HepG2 (cell line): ENCODE measurements around the gene KAZALD1. TPM values are rescaled to one million over a fixed set of nuclear protein-coding genes. Genes with fewer than 3 reads are reported as not detected.

Source experiments
- ATAC-seq: fragments of 200-7000 bp; cut with Tn5 transposase; 3 replicates; pipeline ENCODE4 v1.9.1; 2020; ENCODE audit warnings: mild to moderate bottlenecking, moderate library complexity
- BruUV-seq: library from RNA; stranded (reverse); fragments of 400-500 nt; replicated peaks from 2 replicates; lab custom pipeline; 2021; lab: Mats Ljungman, UMichigan
- CTCF ChIA-PET: fragments of 300-600 bp; formaldehyde crosslinking; extraction: SDS; loops from one replicate; lab custom pipeline; 2021; ENCODE audit warnings: low total read pairs, inconsistent platforms, low intra/inter-chr PET ratio; lab: Yijun Ruan, JAX
- POLR2A ChIA-PET: fragments of 350-600 bp; sonication (Branson Sonifier 250); formaldehyde crosslinking; loops from one replicate; lab custom pipeline; 2020; ENCODE audit warnings: antibody characterized with exemption, inconsistent platforms; lab: Yijun Ruan, JAX
- DNase-seq: peaks from one replicate; pipeline ENCODE4 v3.0.0-alpha.2; 2015; ENCODE audit warnings: low spot score
- FAIRE-seq: peaks from 3 replicates; lab custom pipeline; 2011; peaks lifted over from hg19 to GRCh38; lab: Jason Lieb, UNC
- H2AFZ ChIP-seq: one replicate; pipeline ENCODE4 v1.6.1; 2011; ENCODE audit warnings: low read length, inconsistent platforms
- H3K27ac ChIP-seq: fragments of 300-600 bp; 3 replicates; pipeline ENCODE4 v1.8.0; 2011; ENCODE audit warnings: mixed run types, mild to moderate bottlenecking, mixed read lengths, low read length, inconsistent platforms; ENCODE audit not compliant: insufficient read depth; ENCODE audit errors: extremely low read length
- H3K27me3 ChIP-seq, 2 experiments: fragments of 200-600 bp in 1 of 2; 2 replicates in 1 of 2; 3 replicates in 1 of 2; pipeline versions ENCODE4 v1.6.0 to v1.8.0; 2011; ENCODE audit warnings: low read length in 2 of 2, mild to moderate bottlenecking in 2 of 2, moderate library complexity in 2 of 2, inconsistent platforms in 1 of 2; ENCODE audit not compliant: insufficient read depth in 2 of 2, control insufficient read depth in 1 of 2
- H3K36me3 ChIP-seq, 2 experiments: fragments of 200-600 bp in 1 of 2; replicated peaks in 1 of 2; 2 replicates in 1 of 2; 3 replicates in 1 of 2; pipeline versions ENCODE4 v1.5.1 to v1.8.0; 2011; ENCODE audit warnings: low read length in 2 of 2, inconsistent platforms in 1 of 2; ENCODE audit not compliant: insufficient read depth in 2 of 2, control insufficient read depth in 1 of 2
- H3K4me1 ChIP-seq: 2 replicates; pipeline ENCODE4 v1.5.1; 2012; ENCODE audit warnings: low read length, inconsistent platforms; ENCODE audit not compliant: insufficient read depth
- H3K4me2 ChIP-seq: 2 replicates; pipeline ENCODE4 v1.6.0; 2011; ENCODE audit warnings: low read depth, low read length, inconsistent platforms
- H3K4me3 ChIP-seq, 3 experiments: fragments of 200-600 bp in 1 of 3; sonication (generic), shearing (Covaris generic) in 1 of 3; replicated peaks in 1 of 3; 2 replicates each; pipeline ENCODE4 v1.5.1; 2011 to 2016; ENCODE audit warnings: low read length in 3 of 3, inconsistent platforms in 2 of 3, low read depth in 2 of 3, mild to moderate bottlenecking in 2 of 3, control low read depth in 1 of 3, mixed read lengths in 1 of 3; ENCODE audit not compliant: insufficient read depth in 1 of 3
- H3K79me2 ChIP-seq: one replicate; pipeline ENCODE4 v1.6.1; 2011; ENCODE audit warnings: low read length, inconsistent platforms; ENCODE audit not compliant: insufficient read depth
- H3K9ac ChIP-seq: 2 replicates; pipeline ENCODE4 v1.6.0; 2011; ENCODE audit warnings: mild to moderate bottlenecking, low read depth, low read length, inconsistent platforms; ENCODE audit not compliant: insufficient read depth
- H3K9me3 ChIP-seq: 2 replicates; pipeline ENCODE4 v1.5.1; 2012; ENCODE audit warnings: mild to moderate bottlenecking, low read length
- H4K20me1 ChIP-seq: 2 replicates; pipeline ENCODE4 v1.6.0; 2011; ENCODE audit warnings: inconsistent platforms, mild to moderate bottlenecking, low read length, moderate library complexity; ENCODE audit not compliant: insufficient read depth
- ATF7-NPFF ChIP-seq: sonication (generic); formaldehyde crosslinking; IDR thresholded peaks from 2 replicates; pipeline ENCODE4 v1.8.1; 2023; ENCODE audit warnings: mild to moderate bottlenecking, low read depth, missing genetic modification reagents, moderate library complexity
- CC2D1A ChIP-seq: sonication (generic); formaldehyde crosslinking; IDR thresholded peaks from 2 replicates; pipeline ENCODE4 v1.8.1; 2023; ENCODE audit warnings: mild to moderate bottlenecking, missing genetic modification reagents
- HNF4G ChIP-seq, 2 experiments: sonication (generic) in 1 of 2; formaldehyde crosslinking in 1 of 2; IDR thresholded peaks; 2 replicates each; pipeline versions ENCODE4 v1.4.0 to v1.6.1; 2011 to 2020; ENCODE audit warnings: borderline replicate concordance in 2 of 2, low read depth in 2 of 2, mild to moderate bottlenecking in 2 of 2, low read length in 1 of 2, missing genetic modification reagents in 1 of 2, moderate library complexity in 1 of 2
- HNRNPUL1 ChIP-seq: fragments of 200-400 bp; formaldehyde crosslinking; IDR thresholded peaks from 2 replicates; pipeline ENCODE4 v1.6.1; 2017; ENCODE audit warnings: low read depth, mild to moderate bottlenecking, low read length, moderate library complexity
- ISL2 ChIP-seq: sonication (generic); formaldehyde crosslinking; IDR thresholded peaks from 2 replicates; pipeline ENCODE4 v1.5.0; 2020; ENCODE audit warnings: missing genetic modification reagents
- STAG1 ChIP-seq: sonication (generic); formaldehyde crosslinking; IDR thresholded peaks from 2 replicates; pipeline ENCODE4 v1.4.0; 2020; ENCODE audit warnings: missing genetic modification reagents
- ZNF235 ChIP-seq: sonication (generic); formaldehyde crosslinking; IDR thresholded peaks from 2 replicates; pipeline ENCODE4 v1.8.1; 2023; ENCODE audit warnings: mild to moderate bottlenecking, missing genetic modification reagents, borderline replicate concordance
- WGBS: methylation state at CpG from one replicate; pipeline ENCODE4 v1.1.6; 2017; ENCODE audit warnings: low lambda C conversion rate; 5-methylcytosine and 5-hydroxymethylcytosine counted together
- in situ Hi-C: cut with HindIII; loops from 2 replicates; pipeline ENCODE4 v1.10.0; 2017; ENCODE audit warnings: low pct_unique_long_range_greater_than_20kb; ENCODE audit not compliant: extremely low pct_ligation_motif_present
- intact Hi-C: fragments of 100-400 bp; cut with micrococcal nuclease; formaldehyde crosslinking; loops from one replicate; pipeline ENCODE4 v1.10.0; 2022; ENCODE audit not compliant: unreplicated experiment
- polyA plus RNA-seq, 8 experiments: library from polyadenylated mRNA; depleted of rRNA in 3 of 8; stranded (reverse) in 7 of 8; unstranded in 1 of 8; fragments of >200 nt; fragmentation: Illumina TruSeq in 4 of 8; extraction: Trizol in 4 of 8; gene quantifications; 2 replicates each; pipeline versions ENCODE4 v1.2.1 to v1.2.3, GENCODE V29; 2011 to 2016; ENCODE audit warnings: low read depth in 4 of 8, missing spikeins in 1 of 8, mixed read lengths in 1 of 8; ENCODE audit not compliant: insufficient read depth in 1 of 8
- total RNA-seq, 5 experiments: library from RNA; depleted of rRNA; stranded (reverse); fragments of >200 nt; fragmentation: Illumina TruSeq; extraction: Trizol; gene quantifications; 2 replicates each; pipeline ENCODE4 v1.2.3, GENCODE V29; 2016; ENCODE audit warnings: low read depth in 1 of 5
- TF ChIP-seq, protein P1 (sequence below): sonication (generic); formaldehyde crosslinking; IDR thresholded peaks from 2 replicates; pipeline ENCODE4 v1.5.0; 2020; ENCODE audit warnings: mild to moderate bottlenecking, missing genetic modification reagents, moderate library complexity
- TF ChIP-seq, protein P2 (sequence below), 2 experiments: fragments of 450-650 bp in 1 of 2; sonication (generic) in 1 of 2; formaldehyde crosslinking in 1 of 2; IDR thresholded peaks; 2 replicates each; pipeline versions ENCODE4 v1.6.1 to v1.8.0; 2016 to 2022; ENCODE audit warnings: antibody characterized with exemption in 1 of 2, mild to moderate bottlenecking in 1 of 2, missing genetic modification reagents in 1 of 2
- TF ChIP-seq, protein P3 (sequence below): sonication (generic); formaldehyde crosslinking; IDR thresholded peaks from 2 replicates; pipeline ENCODE4 v1.5.0; 2020; ENCODE audit warnings: mild to moderate bottlenecking, missing genetic modification reagents, borderline replicate concordance

KAZALD1 gene
- total and polyA plus RNA-seq, 2 of the 13 experiments (the other 11 are each of a cell fraction or from before 2014, with no cell fraction given) = 16.7 to 27.7 TPM

- no peaks in the 10 kb centered on the region for H3K27me3 ChIP-seq
- 0 out of 5 replicates have a peak, but pooled peaks cover 0 to 2% of the 10 kb centered on the region in 2 experiments for H3K36me3 ChIP-seq
- WGBS = 67% methylated on average over 4 of the region's 4 CpGs
- ATAC-seq (peak; percentile 49; the same call in 2 of the 3 replicates), FAIRE-seq (no peak), DNase-seq (no peak)
- H3K9me3 ChIP-seq = no peaks in the 10 kb centered on the region
- intact Hi-C loops = no loop called here
- H3K4me2 ChIP-seq = no peak overlapping the region
- H4K20me1 ChIP-seq = no peaks in the 10 kb centered on the region; the same call in 1 of the 2 replicates
- H3K9ac ChIP-seq = no peak overlapping the region
- H3K27ac ChIP-seq = no peak overlapping the region
- in situ Hi-C loops = no loop called here
- no peak overlapping the region for H3K4me3 ChIP-seq
- no TSS peak for BruUV-seq
- H2AFZ ChIP-seq = no peak overlapping the region
- H3K79me2 ChIP-seq = peaks cover 21% of the 10 kb centered on the region
- CTCF ChIA-PET = interaction anchor here (1.1 to 3.2 kb wide), 2 partner anchors 13 to 14 kb away, joined by 3 to 9 read pairs; no protein-coding TSS in a partner anchor
- POLR2A ChIA-PET = interaction anchor here (0.8 to 2.2 kb wide), 3 partner anchors 9 to 12 kb away, joined by 3 to 9 read pairs (median 3); no protein-coding TSS in a partner anchor
- H3K4me1 ChIP-seq = peaks cover 71% of the 10 kb centered on the region
- peak; percentile 67 for TF ChIP-seq HNF4G (IDR thresholded peaks at IDR 0.05; ENCODE audit: borderline replicate concordance, low read depth, low read length)
- no peak for TF ChIP-seq HNF4G (CRISPR knock-in tag; IDR thresholded peaks at IDR 0.05; ENCODE audit: borderline replicate concordance, low read depth)
- TF ChIP-seq, protein P1, sequence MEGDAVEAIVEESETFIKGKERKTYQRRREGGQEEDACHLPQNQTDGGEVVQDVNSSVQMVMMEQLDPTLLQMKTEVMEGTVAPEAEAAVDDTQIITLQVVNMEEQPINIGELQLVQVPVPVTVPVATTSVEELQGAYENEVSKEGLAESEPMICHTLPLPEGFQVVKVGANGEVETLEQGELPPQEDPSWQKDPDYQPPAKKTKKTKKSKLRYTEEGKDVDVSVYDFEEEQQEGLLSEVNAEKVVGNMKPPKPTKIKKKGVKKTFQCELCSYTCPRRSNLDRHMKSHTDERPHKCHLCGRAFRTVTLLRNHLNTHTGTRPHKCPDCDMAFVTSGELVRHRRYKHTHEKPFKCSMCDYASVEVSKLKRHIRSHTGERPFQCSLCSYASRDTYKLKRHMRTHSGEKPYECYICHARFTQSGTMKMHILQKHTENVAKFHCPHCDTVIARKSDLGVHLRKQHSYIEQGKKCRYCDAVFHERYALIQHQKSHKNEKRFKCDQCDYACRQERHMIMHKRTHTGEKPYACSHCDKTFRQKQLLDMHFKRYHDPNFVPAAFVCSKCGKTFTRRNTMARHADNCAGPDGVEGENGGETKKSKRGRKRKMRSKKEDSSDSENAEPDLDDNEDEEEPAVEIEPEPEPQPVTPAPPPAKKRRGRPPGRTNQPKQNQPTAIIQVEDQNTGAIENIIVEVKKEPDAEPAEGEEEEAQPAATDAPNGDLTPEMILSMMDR (CRISPR knock-in tag) = peak; percentile 67
- no peak for TF ChIP-seq ZNF235 (CRISPR knock-in tag)
- TF ChIP-seq CC2D1A (CRISPR knock-in tag) = no peak
- TF ChIP-seq ATF7-NPFF = no peak
- TF ChIP-seq, protein P2, sequence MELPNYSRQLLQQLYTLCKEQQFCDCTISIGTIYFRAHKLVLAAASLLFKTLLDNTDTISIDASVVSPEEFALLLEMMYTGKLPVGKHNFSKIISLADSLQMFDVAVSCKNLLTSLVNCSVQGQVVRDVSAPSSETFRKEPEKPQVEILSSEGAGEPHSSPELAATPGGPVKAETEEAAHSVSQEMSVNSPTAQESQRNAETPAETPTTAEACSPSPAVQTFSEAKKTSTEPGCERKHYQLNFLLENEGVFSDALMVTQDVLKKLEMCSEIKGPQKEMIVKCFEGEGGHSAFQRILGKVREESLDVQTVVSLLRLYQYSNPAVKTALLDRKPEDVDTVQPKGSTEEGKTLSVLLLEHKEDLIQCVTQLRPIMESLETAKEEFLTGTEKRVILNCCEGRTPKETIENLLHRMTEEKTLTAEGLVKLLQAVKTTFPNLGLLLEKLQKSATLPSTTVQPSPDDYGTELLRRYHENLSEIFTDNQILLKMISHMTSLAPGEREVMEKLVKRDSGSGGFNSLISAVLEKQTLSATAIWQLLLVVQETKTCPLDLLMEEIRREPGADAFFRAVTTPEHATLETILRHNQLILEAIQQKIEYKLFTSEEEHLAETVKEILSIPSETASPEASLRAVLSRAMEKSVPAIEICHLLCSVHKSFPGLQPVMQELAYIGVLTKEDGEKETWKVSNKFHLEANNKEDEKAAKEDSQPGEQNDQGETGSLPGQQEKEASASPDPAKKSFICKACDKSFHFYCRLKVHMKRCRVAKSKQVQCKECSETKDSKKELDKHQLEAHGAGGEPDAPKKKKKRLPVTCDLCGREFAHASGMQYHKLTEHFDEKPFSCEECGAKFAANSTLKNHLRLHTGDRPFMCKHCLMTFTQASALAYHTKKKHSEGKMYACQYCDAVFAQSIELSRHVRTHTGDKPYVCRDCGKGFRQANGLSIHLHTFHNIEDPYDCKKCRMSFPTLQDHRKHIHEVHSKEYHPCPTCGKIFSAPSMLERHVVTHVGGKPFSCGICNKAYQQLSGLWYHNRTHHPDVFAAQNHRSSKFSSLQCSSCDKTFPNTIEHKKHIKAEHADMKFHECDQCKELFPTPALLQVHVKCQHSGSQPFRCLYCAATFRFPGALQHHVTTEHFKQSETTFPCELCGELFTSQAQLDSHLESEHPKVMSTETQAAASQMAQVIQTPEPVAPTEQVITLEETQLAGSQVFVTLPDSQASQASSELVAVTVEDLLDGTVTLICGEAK (IDR thresholded peaks at IDR 0.05) = no peak
- TF ChIP-seq, protein P2 (CRISPR knock-in tag; IDR thresholded peaks at IDR 0.05) = no peak
- TF ChIP-seq HNRNPUL1 = no peak
- TF ChIP-seq, protein P3, sequence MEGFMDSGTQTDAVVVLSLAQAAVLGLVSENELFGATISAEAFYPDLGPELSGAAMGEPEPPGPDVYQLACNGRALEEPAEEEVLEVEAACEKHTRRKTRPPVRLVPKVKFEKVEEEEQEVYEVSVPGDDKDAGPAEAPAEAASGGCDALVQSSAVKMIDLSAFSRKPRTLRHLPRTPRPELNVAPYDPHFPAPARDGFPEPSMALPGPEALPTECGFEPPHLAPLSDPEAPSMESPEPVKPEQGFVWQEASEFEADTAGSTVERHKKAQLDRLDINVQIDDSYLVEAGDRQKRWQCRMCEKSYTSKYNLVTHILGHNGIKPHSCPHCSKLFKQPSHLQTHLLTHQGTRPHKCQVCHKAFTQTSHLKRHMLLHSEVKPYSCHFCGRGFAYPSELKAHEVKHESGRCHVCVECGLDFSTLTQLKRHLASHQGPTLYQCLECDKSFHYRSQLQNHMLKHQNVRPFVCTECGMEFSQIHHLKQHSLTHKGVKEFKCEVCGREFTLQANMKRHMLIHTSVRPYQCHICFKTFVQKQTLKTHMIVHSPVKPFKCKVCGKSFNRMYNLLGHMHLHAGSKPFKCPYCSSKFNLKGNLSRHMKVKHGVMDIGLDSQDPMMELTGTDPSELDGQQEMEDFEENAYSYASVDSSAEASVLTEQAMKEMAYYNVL (CRISPR knock-in tag) = no peak
- TF ChIP-seq ISL2 = no peak
- peak; percentile 46 for TF ChIP-seq STAG1 (CRISPR knock-in tag)
Measured at GRCh38 chr10:101055411-101055810, 6.4 kb upstream of the KAZALD1 start.
